Stomach smooth muscle (tissue), 2 donors: ENCODE results near the gene CR1.

Experiments
- H3K27ac ChIP-seq: one replicate; pipeline ENCODE4 v1.7.0; 2013; ENCODE audit warnings: mild to moderate bottlenecking, low read length, inconsistent platforms
- H3K27me3 ChIP-seq, 2 donors: one replicate each; pipeline ENCODE4 v1.7.0; 2013; ENCODE audit warnings: low read length in 2 of 2; ENCODE audit not compliant: insufficient read depth in 2 of 2, control insufficient read depth in 1 of 2
- H3K36me3 ChIP-seq, 2 donors: one replicate each; pipeline ENCODE4 v1.7.0; 2013; ENCODE audit warnings: low read length in 2 of 2; ENCODE audit not compliant: control insufficient read depth in 2 of 2, insufficient read depth in 2 of 2
- H3K4me1 ChIP-seq: one replicate; pipeline ENCODE4 v1.7.0; 2013; ENCODE audit warnings: low read length; ENCODE audit not compliant: control insufficient read depth, insufficient read depth
- H3K4me3 ChIP-seq, 2 donors: one replicate each; pipeline ENCODE4 v1.7.0; 2013; ENCODE audit warnings: low read length in 2 of 2
- H3K9ac ChIP-seq, 2 donors: one replicate each; pipeline ENCODE4 v1.7.0; 2013; ENCODE audit warnings: low read length in 2 of 2, mild to moderate bottlenecking in 1 of 2
- H3K9me3 ChIP-seq, 2 donors: one replicate each; pipeline ENCODE4 v1.7.0; 2013; ENCODE audit warnings: low read length in 2 of 2; ENCODE audit not compliant: control insufficient read depth in 2 of 2
- donor health status: healthy.
- donor health status: Pancreatic carcinoma.

Gene CR1

GRCh38 chr1:207644166-207644851, 148.4 kb downstream of the CR1 start:
- Histone ChIP-seq H3K9me3 (no peaks in the 10 kb centered on the region), H3K4me1 (peaks cover 5% of the 10 kb centered on the region), H3K9ac (no peak overlapping the region), H3K4me3 (peak overlapping the region; percentile 84 to 86), H3K27me3 (no peaks in the 10 kb centered on the region), H3K27ac (no peak overlapping the region), H3K36me3 (no peaks in the 10 kb centered on the region)

DNA sequence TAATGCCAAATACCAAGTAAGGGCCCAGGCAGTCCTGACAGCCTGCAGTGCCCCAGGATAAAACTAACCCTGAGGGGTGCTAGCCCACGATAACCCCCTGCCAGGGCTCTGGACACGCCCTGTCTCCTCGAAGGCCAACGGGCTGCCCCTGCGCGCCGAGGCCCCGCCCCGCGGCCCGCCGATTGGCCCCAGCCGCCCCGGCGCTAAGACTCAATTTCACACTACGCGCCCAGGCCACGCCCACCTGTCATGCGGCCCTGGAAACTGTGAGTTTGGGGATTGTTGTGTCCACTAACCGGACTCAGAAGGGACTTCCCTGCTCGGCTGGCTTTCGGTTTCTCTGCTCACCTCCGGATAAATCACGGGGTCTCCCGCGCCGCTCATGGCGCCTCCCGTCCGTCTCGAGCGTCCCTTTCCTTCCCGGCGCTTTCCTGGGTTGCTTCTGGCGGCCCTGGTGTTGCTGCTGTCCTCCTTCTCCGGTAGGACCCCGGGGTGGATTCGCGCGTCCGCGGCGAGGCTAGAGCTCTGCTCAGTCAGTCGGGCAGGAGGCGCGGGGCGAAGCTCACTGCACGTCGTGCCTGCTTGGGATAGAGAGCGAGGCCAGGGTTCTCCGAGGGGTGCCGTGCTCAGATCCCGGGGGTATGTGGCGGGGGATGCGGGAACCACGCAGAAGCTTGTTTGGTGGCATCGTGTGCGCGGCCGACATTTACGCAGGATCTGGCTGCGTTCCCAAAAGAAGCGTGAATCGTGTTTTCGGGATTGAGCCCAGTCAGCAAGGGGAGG, 149.1 kb downstream of the CR1 start, which contains the start of gene CR1L:
TSS of gene CR1L (plus strand) at position 282 of the 783 bp plus-strand sequence. CDS start at position 383, 101 bp downstream.
- Histone ChIP-seq H3K36me3 (no peaks in the 10 kb centered on the region), H3K27ac (no peak within 1 kb of the TSS), H3K9me3 (no peaks in the 10 kb centered on the region), H3K27me3 (no peaks in the 10 kb centered on the region), H3K4me1 (peaks cover 5% of the 10 kb centered on the region), H3K9ac (peak within 1 kb of the TSS in 1 of 2 donors; percentile 53), H3K4me3 (peak within 1 kb of the TSS; percentile 84 to 86)

GRCh38 chr1:207645635-207646081, 149.7 kb downstream of the CR1 start:
- no peak overlapping the region for H3K27ac ChIP-seq

DNA sequence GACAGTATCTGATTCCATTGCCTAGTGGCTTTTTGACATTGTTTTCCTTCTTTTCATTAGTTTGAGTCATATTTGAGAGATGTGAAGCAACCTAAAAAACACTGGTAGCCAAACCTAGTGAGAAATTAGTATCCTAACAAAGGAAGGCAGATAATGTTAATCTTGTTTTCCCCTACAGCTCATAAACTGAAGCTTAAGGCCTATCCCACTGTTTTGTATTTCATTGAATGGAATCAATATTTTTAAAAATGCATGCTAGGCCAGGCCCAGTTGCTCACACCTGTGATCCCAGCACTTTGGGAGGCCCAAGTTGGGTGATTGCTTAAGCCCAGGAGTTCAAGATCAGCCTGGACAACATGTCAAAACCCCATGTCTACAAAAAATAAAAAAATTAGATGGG, 150.2 kb downstream of the CR1 start:
- Histone ChIP-seq H3K4me1 (peaks cover 5% of the 10 kb centered on the region), H3K9me3 (no peaks in the 10 kb centered on the region), H3K36me3 (no peaks in the 10 kb centered on the region), H3K27me3 (no peaks in the 10 kb centered on the region), H3K27ac (no peak overlapping the region), H3K9ac (no peak overlapping the region), H3K4me3 (no peak overlapping the region)

More at GRCh38 chr1:207645635-207646081, 149.7 kb downstream of the CR1 start:
- Histone ChIP-seq H3K9ac (no peak overlapping the region), H3K9me3 (no peaks in the 10 kb centered on the region), H3K27me3 (no peaks in the 10 kb centered on the region), H3K4me1 (peaks cover 5% of the 10 kb centered on the region), H3K36me3 (no peaks in the 10 kb centered on the region), H3K4me3 (peak overlapping the region; percentile 84 to 86)

DNA sequence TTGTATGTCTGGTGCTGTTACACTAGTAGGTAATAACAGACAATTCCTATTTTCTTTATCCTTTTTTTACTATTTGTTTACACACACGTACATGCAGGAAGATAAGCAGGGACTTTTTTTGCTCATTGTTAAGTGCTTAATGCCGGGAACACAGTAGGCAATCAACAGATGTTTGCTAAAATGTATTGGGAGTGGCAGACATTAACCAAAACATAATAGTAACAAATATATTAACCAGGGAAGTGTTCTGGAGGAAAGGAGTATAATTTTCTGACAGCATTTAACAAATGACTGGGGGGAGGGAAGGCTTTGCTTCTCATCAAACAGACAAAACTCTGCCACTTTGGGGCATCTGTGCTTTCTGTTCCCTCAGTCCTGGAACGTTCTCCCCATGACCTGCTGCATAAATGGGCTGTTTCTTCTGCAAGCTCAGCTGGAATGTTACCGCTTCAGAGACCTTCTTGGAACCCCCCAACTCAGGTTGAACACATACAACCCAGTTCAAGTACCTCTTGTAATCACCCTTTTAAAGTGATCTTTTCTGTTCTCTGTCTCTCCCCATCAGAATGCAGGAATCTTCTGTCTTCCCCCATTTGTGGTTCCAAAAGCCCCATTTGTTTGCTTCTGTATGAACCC, 151.1 kb downstream of the CR1 start:
- Histone ChIP-seq H3K27ac (no peak overlapping the region), H3K36me3 (no peaks in the 10 kb centered on the region), H3K9me3 (no peaks in the 10 kb centered on the region), H3K27me3 (no peaks in the 10 kb centered on the region), H3K4me1 (peaks cover 5% of the 10 kb centered on the region), H3K4me3 (no peak overlapping the region), H3K9ac (no peak overlapping the region)

GRCh38 chr1:207647671-207648333, 151.8 kb downstream of the CR1 start:
- no peaks in the 10 kb centered on the region for H3K9me3 ChIP-seq
- H3K36me3 ChIP-seq = no peaks in the 10 kb centered on the region
- no peak overlapping the region for H3K27ac ChIP-seq
- no peak overlapping the region for H3K4me3 ChIP-seq
- no peak overlapping the region for H3K9ac ChIP-seq
- no peaks in the 10 kb centered on the region for H3K27me3 ChIP-seq
- H3K4me1 ChIP-seq = peaks cover 5% of the 10 kb centered on the region

- Histone ChIP-seq H3K27me3 (no peaks in the 10 kb centered on the region), H3K36me3 (no peaks in the 10 kb centered on the region), H3K9me3 (no peaks in the 10 kb centered on the region), H3K9ac (no peak overlapping the region), H3K4me3 (no peak overlapping the region), H3K4me1 (peaks cover 5% of the 10 kb centered on the region), H3K27ac (no peak overlapping the region)
Measured at GRCh38 chr1:207648334-207649209, 152.6 kb downstream of the CR1 start.

DNA sequence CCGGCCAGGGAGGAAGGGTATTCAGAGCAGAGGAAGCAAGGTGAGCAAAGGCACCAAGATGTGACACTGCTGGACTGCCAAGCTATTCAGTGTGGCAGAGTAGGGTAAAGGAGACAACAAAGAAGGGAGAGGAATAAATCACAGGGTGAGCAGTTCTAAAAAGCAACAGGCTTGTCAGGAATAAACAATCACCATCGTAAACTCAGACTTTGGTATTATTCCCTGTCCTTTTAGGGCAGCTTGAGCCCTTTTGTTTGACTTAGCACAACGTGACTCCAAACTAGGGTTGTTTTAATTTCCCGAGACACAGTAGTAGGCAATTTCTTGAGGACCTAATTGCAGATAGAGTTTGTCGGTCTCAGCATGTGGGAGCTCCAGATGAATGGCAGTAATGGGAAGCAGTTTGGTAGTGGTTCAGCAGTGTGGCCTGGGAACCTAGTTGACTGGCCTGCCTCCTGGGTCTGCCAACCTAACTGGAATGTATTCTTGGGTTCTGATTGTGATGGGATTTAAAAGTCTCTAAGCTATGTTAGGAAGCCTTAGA, 153.3 kb downstream of the CR1 start:
- Histone ChIP-seq H3K9ac (no peak overlapping the region), H3K9me3 (no peaks in the 10 kb centered on the region), H3K36me3 (no peaks in the 10 kb centered on the region), H3K27me3 (no peaks in the 10 kb centered on the region), H3K4me3 (no peak overlapping the region), H3K4me1 (peaks cover 5% of the 10 kb centered on the region), H3K27ac (no peak overlapping the region)

DNA sequence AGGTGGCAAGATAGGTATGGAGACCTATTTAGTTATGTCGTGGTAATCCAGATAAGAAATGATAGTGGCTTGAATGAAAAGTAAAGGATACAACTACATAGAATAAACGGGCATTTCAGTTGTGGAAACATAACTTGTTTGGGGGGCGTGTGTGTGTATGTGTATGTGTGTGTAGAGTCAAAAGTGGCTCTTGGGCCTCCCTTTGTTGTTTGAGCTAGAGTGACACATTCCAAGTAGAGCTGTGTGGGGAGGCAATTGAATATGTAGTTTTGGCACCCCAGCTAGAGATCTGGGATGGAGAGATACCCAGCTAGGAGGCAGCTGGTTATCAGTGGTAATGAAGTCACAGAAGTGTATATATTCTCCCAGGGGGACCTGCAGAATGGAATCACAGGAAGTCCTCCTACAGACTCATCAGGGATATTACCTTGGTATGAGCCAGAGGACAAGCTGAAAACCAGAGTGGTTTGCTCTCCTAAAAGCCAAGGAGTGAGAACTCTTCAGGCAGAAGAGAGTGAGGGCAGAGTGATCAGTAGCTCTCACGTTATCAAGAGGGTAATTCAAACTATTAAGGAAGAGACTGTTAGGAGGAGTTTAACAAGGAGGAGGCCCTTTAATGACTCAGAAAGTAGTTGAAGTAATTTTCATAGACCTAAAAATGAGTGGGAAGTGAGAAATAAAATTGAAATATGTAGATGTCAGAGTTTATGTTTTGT, 154.1 kb downstream of the CR1 start:
- Histone ChIP-seq H3K27me3 (no peaks in the 10 kb centered on the region), H3K4me3 (no peak overlapping the region), H3K27ac (no peak overlapping the region), H3K9ac (no peak overlapping the region), H3K36me3 (no peaks in the 10 kb centered on the region), H3K4me1 (peaks cover 5% of the 10 kb centered on the region), H3K9me3 (no peaks in the 10 kb centered on the region)
